HG03039 (cell line): ENCODE measurements around the gene CFH.
"Not testable (repeated sequence)": the region's sequence is repeated elsewhere in the genome, so short reads cannot be mapped to it uniquely, and the experiment has no call there.

Source experiments
- ATAC-seq: cut with Tn5 transposase; IDR thresholded peaks from one replicate; pipeline ENCODE4 v1.9.1; 2021; ENCODE audit warnings: mild to moderate bottlenecking, moderate library complexity; ENCODE audit not compliant: unreplicated experiment

The CFH gene

DNA sequence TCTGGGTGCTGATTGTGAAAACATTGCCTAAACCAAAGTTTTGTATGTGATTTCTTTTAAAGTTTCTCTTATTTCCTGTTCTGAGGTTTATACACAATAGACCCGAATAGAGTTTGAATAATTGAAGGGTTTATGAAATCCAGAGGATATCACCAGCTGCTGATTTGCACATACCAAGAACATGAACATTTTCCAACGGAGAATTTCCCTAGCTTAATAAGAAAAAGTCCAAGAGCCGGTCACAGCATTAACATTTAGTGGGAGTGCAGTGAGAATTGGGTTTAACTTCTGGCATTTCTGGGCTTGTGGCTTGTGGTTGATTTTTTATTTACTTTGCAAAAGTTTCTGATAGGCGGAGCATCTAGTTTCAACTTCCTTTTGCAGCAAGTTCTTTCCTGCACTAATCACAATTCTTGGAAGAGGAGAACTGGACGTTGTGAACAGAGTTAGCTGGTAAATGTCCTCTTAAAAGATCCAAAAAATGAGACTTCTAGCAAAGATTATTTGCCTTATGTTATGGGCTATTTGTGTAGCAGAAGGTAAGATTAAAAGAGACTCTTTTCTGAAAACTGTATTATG lies at the start of gene CFH:
CFH (plus strand) TSS at position 407 of the 579 bp plus-strand sequence; CDS start at position 482, 75 bp downstream.
- no peak for ATAC-seq

DNA sequence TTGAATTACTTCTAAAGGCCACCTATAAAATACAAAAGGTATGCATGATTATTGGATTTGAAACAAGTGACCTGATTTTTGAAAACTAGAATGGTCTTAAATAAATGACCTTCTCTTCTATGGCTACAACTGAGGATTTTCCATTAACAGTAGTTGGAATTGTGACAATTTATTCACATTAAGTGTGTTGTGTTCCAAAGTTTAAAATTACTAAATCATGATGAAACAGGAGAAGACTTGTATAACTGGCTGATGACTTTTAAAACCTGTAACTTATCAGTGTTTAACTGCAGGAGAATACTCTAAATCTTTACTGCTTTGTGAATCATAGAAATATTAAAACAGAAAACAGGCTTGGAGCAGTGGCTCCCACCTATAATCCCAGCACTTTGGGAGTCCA lies 48.2 kb upstream of the CFH start:
- no peak for ATAC-seq

GRCh38 chr1:196607981-196608380 lies 43.9 kb upstream of the CFH start:
- ATAC-seq = no peak

GRCh38 chr1:196608390-196609369 lies 43.2 kb upstream of the CFH start, which contains the start of gene KCNT2:
Gene KCNT2 (minus strand): TSS chr1:196608440. CDS start chr1:196608309, 131 bp downstream.
- peak; percentile 55 for ATAC-seq

- no peak for ATAC-seq
Observed at GRCh38 chr1:196609370-196609737, 42.5 kb upstream of the CFH start.

DNA sequence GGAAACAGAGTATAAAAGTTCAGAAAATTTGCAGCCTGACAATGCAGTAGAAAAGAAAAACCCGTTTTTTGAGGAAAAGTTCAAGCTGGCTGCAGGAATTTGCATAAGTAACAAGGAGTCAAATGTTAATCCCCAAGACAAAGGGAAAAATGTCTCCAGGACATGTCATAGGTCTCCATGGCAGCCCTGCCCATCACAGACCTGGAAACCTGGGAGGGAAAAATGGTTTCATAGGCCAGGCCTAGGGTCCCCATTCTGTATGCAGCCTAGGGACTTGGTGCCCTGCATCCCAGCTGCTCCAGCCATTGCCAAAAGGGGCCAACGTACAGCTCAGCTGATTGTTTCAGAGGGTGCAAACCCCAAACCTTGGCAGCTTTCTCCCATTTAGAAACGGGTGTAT lies 40.0 kb upstream of the CFH start:
- ATAC-seq = no peak

DNA sequence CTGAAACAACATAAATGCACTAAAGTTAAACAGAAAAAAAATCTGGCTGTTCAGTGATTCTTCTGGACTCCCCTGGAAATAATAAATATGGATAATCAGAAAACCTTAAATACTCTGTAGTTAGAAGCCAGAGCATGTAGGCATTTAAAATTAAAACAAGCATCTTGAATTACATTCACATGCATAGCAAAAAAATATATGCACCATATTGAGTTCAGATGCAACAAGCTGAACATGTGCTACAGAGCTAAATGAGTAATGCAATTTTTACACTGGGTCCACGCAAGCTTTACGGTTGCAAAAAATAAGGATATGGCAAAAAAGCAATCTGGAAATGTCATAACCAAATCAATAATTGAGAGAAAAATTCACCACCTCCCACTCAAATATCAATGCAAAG lies 32.1 kb upstream of the CFH start:
- no peak for ATAC-seq

DNA sequence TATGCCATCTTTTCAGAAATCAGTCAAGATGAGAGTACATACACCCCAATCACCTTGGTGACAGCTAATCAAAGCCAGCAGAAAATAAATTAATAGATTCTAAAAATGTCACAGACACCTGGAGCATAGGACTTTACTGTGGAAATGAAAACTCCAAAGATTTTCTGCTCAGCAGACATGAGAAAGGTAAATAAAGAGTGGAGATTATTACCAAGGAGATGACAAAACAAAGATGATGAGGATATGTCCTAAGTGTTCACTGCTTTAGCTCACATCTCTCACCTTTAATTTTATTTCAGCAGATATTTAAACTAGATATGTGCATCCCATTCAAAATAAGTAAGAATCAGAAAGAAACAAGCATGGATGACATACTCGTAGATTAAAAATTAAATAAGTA lies 28.8 kb upstream of the CFH start:
- ATAC-seq = no peak

GRCh38 chr1:196628838-196629237 lies 23.0 kb upstream of the CFH start:
- no peak for ATAC-seq

DNA sequence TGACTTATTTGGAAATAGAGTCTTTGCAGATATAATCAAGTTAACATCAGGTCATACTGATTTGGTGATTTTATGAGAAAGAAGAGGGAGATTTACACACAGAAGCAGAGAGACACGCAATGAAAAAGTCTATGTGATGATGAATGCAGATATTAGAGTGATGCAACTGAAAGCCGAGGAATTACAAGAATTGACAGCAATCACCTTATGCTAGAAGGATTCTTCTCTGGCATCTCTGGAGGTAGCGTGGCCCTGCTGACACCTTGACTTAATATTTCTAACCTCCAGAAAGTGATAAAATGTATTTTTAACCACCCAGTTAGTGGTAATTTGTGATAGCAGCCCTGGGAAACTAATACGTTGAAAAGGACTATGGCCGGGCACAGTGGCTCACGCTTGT lies 14.2 kb upstream of the CFH start:
- no peak for ATAC-seq

- ATAC-seq = no peak
Observed at GRCh38 chr1:196638466-196638865, 13.4 kb upstream of the CFH start.

DNA sequence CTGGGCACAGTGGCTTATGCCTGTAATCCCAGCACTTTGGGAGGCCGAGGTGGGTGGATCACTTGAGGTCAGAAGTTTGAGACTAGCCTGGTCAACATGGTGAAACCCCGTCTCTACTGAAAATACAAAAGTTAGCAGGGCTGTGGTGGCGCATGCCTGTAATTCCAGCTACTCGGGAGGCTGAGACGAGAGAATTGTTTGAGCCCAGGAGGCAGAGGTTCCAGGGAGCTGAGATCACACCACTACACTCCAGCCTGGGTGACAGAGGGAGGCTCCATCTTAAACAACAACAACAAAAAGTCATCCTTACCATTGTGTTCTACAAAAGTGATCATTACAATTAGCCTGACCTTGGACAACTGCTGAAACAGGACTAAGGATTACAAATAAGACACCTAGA lies 12.6 kb upstream of the CFH start:
- ATAC-seq = not testable (repeated sequence)

GRCh38 chr1:196640976-196641375 lies 10.9 kb upstream of the CFH start:
- no peak for ATAC-seq

DNA sequence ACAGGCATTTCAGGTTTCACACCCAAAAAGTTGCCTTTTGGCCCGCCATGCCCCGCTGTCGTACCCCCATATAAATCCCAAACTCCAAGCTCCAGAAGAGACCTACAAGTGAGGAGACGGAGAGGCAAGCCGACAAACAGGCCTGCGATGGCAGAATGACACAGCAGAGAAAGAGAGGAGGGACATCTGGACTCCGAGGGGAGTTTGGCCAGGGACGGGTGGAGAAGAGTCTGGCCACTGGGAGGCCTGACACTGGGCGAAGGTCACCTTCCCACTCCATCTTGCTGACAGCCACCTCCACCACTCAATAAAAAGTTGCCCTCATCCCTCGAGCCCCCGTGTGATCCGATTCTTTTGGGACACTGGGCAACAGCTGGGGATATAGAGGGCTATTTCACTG lies 1.9 kb upstream of the CFH start:
- no peak for ATAC-seq

DNA sequence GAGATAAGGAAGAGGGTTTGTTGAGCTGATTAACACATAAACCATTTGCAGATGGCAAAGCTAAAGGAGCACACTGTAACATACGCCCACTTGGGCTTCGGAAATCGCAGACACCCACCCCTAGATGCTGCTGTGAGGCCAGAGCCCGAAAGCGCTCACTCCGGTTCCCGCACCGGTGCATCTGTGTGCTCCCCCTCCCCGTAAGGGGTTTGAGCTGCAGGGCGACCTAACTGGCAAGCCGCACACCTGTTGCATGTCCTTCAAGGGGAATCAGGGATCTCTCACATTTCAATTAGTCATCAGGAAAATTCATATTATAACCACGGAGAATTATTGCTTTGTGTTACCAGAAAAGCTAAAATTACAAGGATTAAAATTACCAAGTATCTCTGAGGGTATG lies 1.4 kb upstream of the CFH start:
- ATAC-seq = no peak

DNA sequence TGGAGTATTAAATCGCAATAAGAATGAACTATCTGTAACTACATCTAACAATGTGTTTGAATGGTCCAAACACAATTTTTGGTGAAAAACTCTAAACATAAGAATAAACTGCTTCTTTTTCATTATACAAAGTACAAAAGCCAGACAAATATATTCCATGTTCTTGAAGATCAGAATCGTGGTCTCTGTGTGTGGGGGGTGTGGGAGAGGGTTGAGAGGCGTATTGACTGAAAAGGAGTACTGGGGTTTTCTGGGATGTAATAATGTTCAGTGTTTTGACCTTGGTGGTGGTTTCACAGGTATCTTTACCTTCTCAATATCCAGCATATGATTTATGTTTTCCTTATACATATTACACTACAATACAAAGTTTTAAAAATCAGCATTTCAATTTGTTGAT lies 764 bp upstream of the CFH start:
- no peak for ATAC-seq

- no peak for ATAC-seq
Observed at GRCh38 chr1:196654271-196654670, 2.4 kb downstream of the CFH start.

GRCh38 chr1:196655071-196655470 lies 3.2 kb downstream of the CFH start:
- ATAC-seq = no peak

DNA sequence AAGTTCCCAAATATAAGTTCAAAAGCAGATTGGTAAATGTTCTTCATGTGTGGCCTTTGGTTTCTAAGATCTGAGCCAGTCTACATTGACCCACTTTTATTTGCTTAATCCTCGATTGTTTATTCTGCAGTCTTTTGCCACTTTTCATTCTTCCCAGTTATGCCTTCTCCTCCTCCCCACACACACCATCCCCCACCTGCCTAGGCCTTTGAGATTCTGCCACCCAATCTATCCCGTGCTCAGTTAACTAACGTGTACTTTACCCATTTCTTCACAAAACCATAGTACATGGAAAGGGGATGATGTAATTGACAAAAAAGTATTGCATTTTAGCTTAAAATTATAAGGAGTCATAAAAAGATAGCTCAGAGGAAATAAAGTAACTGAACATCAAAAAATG lies 3.7 kb downstream of the CFH start:
- ATAC-seq = no peak

DNA sequence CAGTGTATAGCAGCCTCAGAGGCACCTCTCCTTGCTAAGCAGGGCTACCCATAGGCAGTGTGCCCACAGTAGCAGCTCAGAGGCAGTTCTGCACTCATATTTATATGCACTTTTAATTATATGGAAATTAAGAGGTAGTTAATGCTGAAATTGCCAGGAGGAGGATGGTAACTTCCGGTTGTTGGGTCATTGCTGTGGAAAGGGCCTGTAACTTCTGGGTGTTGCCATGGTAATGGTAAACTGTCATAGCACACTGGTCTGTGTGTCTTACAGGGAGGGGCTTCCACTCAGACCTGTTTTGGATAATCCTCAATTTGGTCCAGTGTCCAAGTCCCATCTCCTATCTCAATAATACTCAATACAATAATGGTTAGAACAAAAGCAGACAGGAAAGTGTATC lies 7.6 kb downstream of the CFH start:
- ATAC-seq = no peak

- no peak for ATAC-seq
Observed at GRCh38 chr1:196660272-196660671, 8.4 kb downstream of the CFH start.

DNA sequence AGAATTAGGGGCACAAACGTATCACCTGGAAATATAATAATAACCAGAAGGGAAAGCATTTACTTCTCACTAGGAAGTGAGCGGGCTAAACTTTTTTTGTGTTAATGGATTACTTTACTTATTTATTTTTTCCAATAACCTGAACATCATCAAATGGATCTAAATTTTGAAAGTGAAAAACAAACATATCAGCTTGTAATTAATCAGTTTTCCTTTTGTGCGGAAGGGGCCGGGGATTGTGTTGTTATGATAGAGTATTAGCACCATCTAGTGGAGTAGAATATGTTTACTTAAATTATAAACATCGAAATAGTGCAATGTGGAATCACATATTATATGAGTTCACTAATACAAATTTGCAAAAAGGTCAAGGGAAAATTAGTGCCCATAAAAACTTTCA lies 9.0 kb downstream of the CFH start:
- ATAC-seq = peak; percentile 69
